ENCODE measurements around the gene COL17A1.

Gene COL17A1

DNA sequence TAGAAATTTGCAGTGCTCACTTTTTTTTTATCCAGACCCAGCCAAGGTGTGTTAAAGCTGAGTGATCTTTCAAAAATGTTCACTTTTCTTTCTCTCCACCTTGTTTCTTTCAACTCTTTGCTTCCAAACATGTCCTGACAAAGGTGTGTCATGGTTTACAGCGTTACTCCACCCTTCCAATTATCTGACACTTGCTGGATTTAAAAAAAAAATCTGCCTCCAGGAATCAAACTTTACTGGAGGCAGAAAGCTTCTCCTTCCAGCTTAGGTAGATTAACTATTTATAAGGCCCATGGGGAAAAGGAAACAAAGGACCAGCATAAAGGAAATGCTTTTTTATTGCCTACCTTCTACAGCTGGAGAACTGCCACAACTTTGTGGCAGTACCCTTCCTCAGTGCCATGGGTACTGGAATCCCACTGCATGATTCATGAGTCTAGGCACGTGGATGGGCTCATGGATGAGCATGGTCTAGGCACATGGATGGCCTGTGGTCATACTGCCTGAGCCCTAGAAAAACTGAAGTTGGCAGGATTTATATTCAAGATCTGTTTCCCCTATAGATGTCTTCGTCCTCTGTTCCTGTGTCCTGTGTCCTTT, at the start of gene COL17A1:
TSS of gene COL17A1 (minus strand) at position 80 of the 600 bp plus-strand sequence. CDS start 5,207 bp downstream, outside the sequence.
- TF ChIP-seq, protein P1, sequence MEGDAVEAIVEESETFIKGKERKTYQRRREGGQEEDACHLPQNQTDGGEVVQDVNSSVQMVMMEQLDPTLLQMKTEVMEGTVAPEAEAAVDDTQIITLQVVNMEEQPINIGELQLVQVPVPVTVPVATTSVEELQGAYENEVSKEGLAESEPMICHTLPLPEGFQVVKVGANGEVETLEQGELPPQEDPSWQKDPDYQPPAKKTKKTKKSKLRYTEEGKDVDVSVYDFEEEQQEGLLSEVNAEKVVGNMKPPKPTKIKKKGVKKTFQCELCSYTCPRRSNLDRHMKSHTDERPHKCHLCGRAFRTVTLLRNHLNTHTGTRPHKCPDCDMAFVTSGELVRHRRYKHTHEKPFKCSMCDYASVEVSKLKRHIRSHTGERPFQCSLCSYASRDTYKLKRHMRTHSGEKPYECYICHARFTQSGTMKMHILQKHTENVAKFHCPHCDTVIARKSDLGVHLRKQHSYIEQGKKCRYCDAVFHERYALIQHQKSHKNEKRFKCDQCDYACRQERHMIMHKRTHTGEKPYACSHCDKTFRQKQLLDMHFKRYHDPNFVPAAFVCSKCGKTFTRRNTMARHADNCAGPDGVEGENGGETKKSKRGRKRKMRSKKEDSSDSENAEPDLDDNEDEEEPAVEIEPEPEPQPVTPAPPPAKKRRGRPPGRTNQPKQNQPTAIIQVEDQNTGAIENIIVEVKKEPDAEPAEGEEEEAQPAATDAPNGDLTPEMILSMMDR (conservative IDR thresholded peaks at IDR 0.05; ENCODE audit: low read length) = no peak
- DNase-seq (ENCODE audit: low read depth) = no peak
- H3K4me3 ChIP-seq (ENCODE audit: low read length) = no peak within 1 kb of the TSS

DNA sequence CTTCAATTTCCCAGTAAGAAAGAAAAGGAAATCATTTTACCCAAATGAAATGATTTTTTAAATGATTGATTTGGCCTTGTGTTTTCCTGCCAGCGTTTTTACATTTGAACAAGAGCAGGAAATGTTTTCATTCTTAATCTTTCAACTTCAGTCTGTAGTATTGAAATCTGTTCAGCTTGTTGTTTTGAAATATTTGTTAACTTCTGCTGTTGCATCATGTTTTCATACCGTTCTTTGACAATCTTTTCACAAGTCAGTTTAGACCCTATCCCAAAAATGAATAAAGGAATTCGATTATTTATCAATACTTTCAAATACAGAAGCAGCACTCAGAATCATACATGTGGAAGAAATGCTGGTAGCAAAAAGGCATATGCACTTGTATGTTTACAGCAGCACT, 44.4 kb upstream of the COL17A1 start:
- H3K4me3 ChIP-seq (ENCODE audit: low read length) = no peak overlapping the region
- TF ChIP-seq, protein P1 (conservative IDR thresholded peaks at IDR 0.05; ENCODE audit: low read length) = no peak
- no peak for DNase-seq (ENCODE audit: low read depth)

DNA sequence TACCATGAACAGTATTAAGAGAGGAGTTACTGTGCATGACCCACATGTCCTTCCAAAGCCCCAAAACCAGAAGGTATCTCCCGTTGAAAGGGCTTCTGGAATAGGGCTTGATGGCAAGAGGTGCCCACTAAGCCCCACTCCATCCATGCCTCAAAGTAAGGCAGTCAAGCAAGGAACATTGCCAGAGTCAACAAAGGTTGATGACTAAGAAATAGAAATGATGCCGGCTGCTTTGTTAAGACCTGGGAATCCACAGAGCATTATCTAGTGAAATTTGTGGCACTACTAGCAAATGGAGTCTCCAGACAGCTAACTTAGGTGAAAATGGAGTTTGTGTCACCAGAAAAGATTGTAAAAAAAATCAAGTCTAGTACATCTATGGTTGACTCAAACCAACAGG, 42.5 kb upstream of the COL17A1 start:
- H3K4me3 ChIP-seq (ENCODE audit: low read length) = no peak overlapping the region
- TF ChIP-seq, protein P1 (conservative IDR thresholded peaks at IDR 0.05; ENCODE audit: low read length) = no peak
- no peak for DNase-seq (ENCODE audit: low read depth)

DNA sequence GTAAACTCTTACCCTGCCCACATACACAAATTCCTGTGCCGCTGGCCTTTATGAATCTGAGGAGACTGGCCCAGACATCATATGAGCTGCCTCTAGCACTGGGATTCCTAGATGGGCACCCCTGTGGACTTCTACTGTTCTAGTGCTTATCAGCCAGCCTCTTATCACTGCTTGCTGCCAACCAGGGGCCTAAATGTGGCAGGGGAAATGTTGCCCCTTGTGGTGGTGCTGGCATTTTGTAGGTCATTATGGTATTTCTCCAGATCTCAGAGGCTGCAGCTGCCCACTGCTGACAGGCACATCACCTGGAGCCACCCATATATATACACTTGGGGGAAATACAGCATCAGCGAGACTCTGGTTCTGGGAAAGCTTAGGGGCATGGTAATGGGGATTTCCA, 41.7 kb upstream of the COL17A1 start:
- DNase-seq (ENCODE audit: low read depth) = no peak
- no peak overlapping the region for H3K4me3 ChIP-seq (ENCODE audit: low read length)
- TF ChIP-seq, protein P1 (conservative IDR thresholded peaks at IDR 0.05; ENCODE audit: low read length) = no peak

DNA sequence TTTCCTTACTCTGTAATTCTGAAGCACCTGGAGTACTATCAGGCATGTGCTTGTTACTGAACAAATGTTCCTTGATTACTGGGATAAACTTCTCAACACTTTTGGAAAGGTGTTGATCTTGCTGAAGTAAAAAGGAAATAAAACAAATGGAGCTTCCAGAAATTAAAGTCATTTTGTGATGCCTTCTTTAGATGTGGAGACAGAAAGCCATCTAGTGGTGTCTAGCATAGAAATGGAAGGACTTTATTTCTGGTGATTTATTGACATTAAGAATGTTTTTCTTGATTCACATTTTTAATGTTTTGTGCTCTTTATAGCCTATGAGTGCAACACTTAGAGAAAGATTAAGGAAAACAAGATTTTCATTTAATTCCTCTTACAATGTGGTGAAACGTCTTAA, 37.7 kb upstream of the COL17A1 start:
- H3K4me3 ChIP-seq (ENCODE audit: low read length) = no peak overlapping the region
- DNase-seq (ENCODE audit: low read depth) = peak; percentile 24
- TF ChIP-seq, protein P1 (conservative IDR thresholded peaks at IDR 0.05; ENCODE audit: low read length) = peak; percentile 58

DNA sequence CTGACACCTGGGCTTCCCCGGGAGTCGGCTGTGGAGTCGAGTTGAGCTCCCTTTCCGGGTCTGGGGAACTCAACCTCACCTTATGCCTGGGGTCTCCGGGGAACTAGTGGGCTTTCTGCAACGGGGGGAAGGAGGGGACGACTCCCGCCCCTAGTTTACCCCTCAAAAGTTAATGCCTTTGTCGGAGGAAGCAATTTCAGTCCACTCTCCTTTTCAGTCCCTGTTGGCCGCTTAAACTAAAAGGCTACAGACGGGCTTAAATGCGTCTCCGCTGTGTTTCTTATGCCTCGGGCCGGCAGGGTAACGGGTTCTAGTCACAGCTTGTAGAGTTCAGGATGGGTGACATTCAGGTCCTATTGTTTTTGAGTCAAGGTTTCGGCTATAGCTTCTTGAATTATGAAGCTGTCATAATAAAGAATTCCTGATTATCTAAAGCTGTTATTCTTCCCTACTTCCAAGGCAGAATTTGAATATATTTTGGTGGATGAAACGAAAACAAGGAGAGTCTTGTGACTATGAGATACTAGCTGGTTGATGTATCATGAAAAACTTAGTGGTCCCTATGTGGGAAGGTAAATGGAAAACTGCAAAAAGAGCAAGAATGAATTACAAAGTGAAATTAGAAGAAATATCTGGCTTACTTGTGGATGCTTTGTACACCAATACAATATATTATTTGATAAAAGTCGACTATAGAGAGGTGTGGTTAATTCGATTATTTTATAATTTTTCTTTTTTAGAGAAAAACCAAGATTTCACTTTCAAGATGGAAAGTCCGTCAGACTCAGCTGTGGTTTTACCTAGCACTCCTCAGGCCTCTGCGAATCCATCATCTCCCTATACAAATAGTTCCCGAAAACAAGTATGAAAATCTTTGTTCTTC, 36.8 kb upstream of the COL17A1 start:
- DNase-seq (ENCODE audit: low read depth) = peak; percentile 15
- TF ChIP-seq, protein P1 (conservative IDR thresholded peaks at IDR 0.05; ENCODE audit: low read length) = no peak
- H3K4me3 ChIP-seq (ENCODE audit: low read length) = peak overlapping the region; percentile 91
